AG04449 (cell line): ENCODE measurements around the gene THTPA.
A peak's percentile ranks its signal among the peaks of the same experiment; 100 is the strongest.
"Not testable (repeated sequence)": the region's sequence is repeated elsewhere in the genome, so short reads cannot be mapped to it uniquely, and the experiment has no call there.

Experiments
- CTCF ChIA-PET: fragments of 350-600 bp; formaldehyde crosslinking; extraction: SDS; loops from one replicate; lab custom pipeline; 2021; ENCODE audit warnings: antibody characterized with exemption; lab: Yijun Ruan, JAX
- POLR2A ChIA-PET: fragments of 400-600, 350-600 bp; formaldehyde crosslinking; extraction: SDS; loops from one replicate; lab custom pipeline; 2020; ENCODE audit warnings: antibody characterized with exemption, inconsistent platforms; lab: Yijun Ruan, JAX
- DNase-seq: peaks from one replicate; pipeline ENCODE4 v3.0.0-alpha.2; 2010; ENCODE audit warnings: low read depth, low spot score
- H3K4me3 ChIP-seq: 2 replicates; pipeline ENCODE4 v1.5.1; 2011; ENCODE audit warnings: low read depth, mild to moderate bottlenecking, control low read depth, low read length
- CTCF ChIP-seq: IDR thresholded peaks from one replicate; pipeline ENCODE4 v1.5.1; 2011; ENCODE audit warnings: mild to moderate bottlenecking, moderate library complexity, low read length, control low read depth, inconsistent platforms; ENCODE audit not compliant: insufficient read depth; ENCODE audit errors: missing control alignments

The THTPA gene

GRCh38 chr14:23580152-23580926 is 24.3 kb downstream of the THTPA start:
- CTCF ChIA-PET, result no interaction called here
- DNase-seq, result no peak
- H3K4me3 ChIP-seq, result no peak overlapping the region
- no peak for TF ChIP-seq CTCF
- POLR2A ChIA-PET, result no interaction called here

GRCh38 chr14:23580948-23581281 is 24.8 kb downstream of the THTPA start:
- CTCF ChIA-PET, result interaction anchor here (1.1 to 2.4 kb wide), 2 partner anchors 18 to 51 kb away, joined by 3 to 5 read pairs; no protein-coding TSS in a partner anchor
- POLR2A ChIA-PET, result no interaction called here
- TF ChIP-seq CTCF, result no peak

GRCh38 chr14:23582906-23583760 is 27.1 kb downstream of the THTPA start:
- ChIA-PET POLR2A (no interaction called here), CTCF (interaction anchor here (0.8 to 2.4 kb wide), 2 partner anchors 20 to 82 kb away, joined by 3 to 5 read pairs; no protein-coding TSS in a partner anchor)
- TF ChIP-seq CTCF, result no peak
- DNase-seq, result no peak
- H3K4me3 ChIP-seq, result no peak overlapping the region

More at GRCh38 chr14:23580948-23581281, 24.8 kb downstream of the THTPA start:
- H3K4me3 ChIP-seq, result no peak overlapping the region
- no peak for DNase-seq

- H3K4me3 ChIP-seq, POLR2A ChIA-PET, CTCF ChIA-PET, DNase-seq: not testable (repeated sequence)
These were observed 27.9 kb downstream of the THTPA start for GRCh38 chr14:23583761-23584526.

GRCh38 chr14:23584527-23585203 is 28.6 kb downstream of the THTPA start:
- DNase-seq, H3K4me3 ChIP-seq, CTCF ChIA-PET, POLR2A ChIA-PET: not testable (repeated sequence)

- DNase-seq, result peak; percentile 44
- ChIA-PET POLR2A (interaction anchor here (0.6 kb wide), 1 partner anchor 323 kb away, joined by 3 read pairs; no protein-coding TSS in a partner anchor), CTCF (interaction anchor here (0.7 to 4.0 kb wide), 31 partner anchors 9 to 504 kb away, joined by 3 to 56 read pairs (median 5); partner anchors contain the start of genes AP1G2, DHRS4 and JPH4)
- no peak overlapping the region for H3K4me3 ChIP-seq
- TF ChIP-seq CTCF, result peak; percentile 96
These were observed 33.0 kb downstream of the THTPA start for GRCh38 chr14:23588884-23589598.
